HG02798 (cell line): ENCODE measurements around the gene ACADL.
"Not testable (repeated sequence)": the region's sequence is repeated elsewhere in the genome, so short reads cannot be mapped to it uniquely, and the experiment has no call there.

Experiments
- ATAC-seq: cut with Tn5 transposase; IDR thresholded peaks from one replicate; pipeline ENCODE4 v1.9.1; 2021; ENCODE audit warnings: mild to moderate bottlenecking; ENCODE audit not compliant: unreplicated experiment, poor library complexity

The ACADL gene

DNA sequence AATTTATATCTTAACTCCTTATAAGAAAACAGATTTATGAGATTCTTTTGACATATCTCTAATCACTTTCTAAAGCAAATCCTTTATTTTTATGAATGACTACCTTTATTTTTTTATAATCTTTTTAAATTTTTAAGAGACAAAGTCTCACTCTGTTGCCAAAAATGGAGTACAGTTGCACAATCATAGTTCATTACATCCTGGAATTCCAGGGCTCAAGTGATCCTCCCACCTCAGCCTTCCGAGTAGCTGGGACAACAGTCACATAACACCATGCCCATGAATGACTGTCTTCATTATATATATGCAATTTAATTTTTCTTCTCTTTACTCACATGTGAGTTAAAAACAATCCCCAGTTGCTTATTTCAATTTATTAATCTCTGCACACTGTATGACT is 21.7 kb downstream of the ACADL start:
- no peak for ATAC-seq

DNA sequence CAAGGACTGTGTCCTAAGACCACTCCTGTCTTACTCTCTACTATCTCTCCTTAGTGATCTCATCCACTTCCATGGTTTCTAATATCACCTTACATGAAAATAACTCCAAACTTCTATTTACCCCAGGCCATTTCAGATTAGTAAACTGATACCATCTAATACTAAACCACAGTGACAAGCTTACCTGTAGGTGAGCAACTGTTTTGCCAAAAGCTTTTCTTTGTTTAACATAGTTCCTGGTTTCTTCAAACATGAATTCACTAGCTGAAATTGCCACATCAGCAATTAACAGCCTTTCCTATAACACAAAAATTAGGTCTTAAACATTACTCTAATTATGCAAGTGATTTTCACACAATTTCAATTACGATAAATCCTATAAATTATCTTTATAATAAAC is 22.1 kb downstream of the ACADL start:
- ATAC-seq = no peak

DNA sequence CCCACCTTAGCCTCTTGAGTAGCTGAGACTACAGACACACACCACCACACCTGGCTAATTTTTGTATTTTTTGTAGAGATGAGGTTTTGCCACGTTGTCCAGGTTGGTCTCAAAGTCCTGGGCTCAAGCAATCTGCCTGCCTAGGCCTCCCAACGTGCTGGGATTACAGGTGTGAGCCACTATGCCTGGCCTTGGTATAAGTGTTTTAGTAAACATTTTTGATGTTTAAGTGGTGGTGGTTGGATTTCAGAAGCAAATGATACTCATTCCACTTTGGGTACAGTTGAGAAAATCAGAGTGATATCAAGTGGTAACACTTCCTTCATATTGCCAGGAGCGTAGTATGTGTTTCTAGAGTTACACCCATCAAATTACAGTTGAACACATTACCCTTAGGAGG is 25.4 kb downstream of the ACADL start:
- ATAC-seq = no peak

DNA sequence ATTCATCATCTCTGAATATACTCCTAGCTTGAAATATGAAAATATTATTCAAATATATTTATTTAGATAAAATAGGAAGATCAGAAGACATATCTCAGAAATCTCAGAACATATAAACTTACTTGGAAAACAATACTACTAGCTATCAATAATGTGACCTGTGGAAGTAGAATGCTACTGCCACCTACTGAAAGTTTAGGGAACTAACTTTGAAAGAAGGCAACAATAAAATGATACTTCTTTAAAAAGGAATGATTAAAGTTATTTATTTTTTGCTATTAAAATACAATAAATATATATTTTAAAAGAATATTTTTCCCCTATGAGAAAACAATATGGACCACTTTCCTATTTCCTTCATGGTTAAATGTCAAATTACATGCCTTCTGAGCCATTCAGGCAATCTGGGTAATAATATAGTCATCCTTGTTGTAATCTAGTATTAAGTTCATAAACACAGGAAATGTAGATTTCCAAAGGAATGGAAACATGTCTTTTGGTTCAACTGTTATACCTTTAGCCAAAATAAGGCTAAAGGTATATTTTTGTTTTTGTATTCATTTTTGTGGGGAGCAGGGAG is 26.0 kb downstream of the ACADL start:
- peak; percentile 43 for ATAC-seq

DNA sequence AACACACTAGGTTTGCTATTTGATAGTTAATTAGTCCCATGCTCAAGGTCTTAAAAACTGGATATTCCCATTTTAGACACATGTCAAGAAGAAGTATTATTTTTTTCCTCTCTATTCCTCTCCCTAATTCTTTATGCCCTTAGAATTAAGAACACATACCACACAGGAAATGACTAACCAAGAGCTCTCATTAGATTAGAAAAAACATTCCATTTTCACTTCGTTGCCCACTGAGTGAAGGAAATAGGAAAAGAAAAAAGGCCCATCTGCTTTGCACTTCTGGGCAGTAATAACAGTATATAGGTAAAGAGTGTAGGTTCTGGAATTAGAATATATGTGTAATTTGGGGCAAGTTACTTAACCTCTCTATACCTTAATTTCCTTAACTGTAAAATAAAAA is 26.9 kb downstream of the ACADL start:
- ATAC-seq = no peak

DNA sequence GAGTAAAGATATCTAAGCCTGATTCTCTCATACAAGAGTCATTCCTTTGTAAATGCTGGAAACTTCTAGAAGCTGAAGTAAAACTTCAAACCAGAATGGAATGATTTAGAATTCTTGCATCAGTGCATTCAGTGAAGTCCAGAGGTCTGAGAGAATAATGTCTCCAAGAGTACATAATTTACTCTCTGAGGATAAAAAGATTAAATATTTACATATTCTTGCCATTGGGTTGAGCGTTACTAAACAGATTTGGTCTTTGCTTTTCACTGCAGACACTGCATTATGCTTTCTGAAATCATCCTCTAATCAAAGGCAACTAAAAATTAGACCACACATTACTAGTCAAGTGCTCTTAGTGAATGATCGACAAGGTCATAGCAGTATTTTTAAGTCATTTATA is 27.5 kb downstream of the ACADL start:
- no peak for ATAC-seq

DNA sequence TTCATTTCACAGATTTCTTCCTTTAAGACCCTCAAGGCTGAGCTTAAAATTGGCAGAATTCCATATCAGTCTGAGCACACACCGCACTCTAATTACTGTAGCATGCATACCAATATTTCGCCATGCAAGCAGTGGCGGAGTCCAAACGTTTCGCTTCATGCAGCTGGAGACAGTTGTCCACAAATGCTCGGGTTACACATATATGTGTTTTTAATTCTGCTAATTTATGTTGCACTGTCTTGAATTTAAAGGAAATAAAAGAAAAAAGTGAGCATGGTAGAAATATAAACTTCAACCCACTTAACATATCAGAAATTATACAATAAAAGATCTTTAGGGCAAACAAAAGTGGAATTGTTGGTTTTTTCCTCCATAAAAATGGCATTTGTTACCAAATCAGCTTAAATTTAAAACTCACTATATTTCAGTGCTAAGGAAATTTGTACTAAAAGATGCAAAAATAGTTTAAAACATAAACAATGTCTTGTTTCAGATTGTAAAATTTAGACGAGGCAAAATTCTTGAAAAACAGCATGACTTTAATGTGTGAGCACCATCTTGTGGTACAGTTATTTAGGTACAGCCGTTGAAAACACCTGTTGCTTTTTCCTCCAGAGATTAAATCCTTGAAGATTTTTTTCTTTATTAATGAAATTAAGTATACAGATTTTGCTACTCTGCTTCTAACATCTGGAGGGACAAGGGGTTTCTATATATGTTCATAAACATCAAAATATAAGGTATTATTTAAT is 30.0 kb downstream of the ACADL start:
- ATAC-seq = peak; percentile 45

DNA sequence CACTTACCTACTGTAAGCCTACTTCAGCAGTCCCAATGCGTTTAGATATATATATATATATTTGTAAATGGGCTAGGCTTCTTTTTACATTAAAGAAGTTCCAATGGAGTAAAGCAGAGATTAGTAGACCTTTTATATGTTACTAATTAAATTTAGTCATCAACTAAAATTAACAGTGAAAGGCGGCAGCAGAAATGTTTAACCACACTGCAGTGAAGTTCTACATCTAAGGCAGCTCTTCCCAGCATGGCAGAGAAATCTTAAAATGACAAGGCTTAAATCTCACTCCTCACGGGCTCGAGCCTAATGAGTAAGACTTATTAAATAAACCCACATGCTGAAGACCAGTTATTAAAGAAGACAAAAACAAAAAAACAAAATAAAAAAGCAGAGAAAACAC is 34.9 kb downstream of the ACADL start:
- no peak for ATAC-seq

DNA sequence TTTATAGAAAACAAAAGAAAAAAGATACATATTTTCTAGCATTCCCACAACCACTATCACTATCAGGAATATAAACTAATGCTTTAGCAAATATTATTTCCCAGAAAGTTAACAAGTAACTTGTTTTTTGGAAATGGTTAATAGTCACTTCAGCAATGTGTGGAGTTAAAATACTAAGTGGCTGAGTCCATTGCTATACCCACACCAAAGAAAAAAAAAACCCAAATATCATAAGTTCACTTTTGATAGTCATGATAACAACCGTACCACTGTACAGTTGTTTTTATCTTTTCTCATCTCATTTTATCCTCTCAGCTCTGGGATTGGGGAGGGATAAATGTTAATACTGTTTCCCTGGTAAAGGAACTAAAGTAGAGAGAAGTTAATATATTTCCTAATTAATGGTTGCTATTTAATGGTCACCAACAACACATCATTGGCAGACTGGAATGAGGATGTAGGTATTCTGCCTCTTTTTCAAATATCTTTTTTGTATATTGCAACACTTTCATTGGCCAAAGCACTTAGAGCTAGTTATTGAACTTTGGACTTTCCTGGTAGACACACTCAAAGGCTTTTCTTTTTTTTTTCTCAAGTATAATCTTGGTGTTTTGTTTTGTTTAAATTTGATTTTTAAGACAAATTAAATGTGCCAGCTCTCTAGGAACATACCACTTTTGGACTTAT is 35.7 kb downstream of the ACADL start:
- ATAC-seq = no peak

DNA sequence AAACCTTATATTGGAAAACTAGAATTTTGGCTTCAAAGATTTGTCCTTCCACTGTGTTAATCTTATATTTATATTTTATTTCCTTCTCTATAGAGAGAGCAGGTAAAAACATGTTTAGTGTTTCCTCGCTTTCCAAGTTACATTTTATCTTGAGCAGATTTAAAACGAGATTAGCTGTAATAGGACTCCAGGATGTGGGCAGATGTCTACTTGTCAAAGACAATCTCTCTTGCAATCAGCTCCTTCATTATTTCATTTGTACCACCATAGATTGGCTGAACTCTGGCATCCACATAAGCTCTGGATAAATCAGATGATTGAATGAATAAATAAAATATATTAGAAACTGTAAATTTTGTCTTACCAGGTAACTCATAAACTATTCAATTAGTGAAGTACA is 36.5 kb downstream of the ACADL start:
- no peak for ATAC-seq

DNA sequence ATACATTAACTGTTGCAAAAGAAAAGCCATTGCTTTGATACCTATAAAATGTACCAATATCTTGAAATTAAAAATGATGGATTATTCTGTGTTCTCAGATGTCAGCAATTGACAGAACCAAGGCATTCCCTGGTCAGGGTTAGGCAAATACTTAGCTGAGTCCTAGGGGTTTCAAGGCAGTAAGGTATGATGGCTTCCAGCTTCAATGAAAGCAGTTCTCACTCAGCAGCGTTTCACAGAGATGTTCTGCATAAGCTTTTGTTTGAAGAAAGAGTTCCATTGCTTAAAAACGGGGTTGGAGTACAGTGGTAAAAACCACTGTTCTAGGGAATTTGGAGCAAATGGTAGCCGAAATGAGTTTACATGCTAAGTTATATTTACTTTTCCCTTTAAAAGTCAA is 37.1 kb downstream of the ACADL start:
- ATAC-seq = no peak

DNA sequence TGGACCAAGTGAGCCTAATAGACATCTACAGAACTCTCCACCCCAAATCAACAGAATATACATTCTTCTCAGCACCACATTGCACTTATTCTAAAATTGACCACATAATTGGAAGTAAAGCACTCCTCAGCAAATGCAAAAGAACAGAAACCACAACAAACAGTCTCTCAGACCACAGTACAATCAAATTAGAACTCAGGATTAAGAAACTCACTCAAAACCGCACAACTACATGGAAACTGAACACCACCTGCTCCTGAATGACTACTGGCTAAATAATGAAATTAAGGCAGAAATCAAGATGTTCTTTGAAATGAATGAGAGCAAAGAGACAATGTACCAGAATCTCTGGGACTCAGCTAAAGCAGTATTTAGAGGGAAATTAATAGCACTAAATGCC is 41.3 kb downstream of the ACADL start:
- not testable (repeated sequence) for ATAC-seq

DNA sequence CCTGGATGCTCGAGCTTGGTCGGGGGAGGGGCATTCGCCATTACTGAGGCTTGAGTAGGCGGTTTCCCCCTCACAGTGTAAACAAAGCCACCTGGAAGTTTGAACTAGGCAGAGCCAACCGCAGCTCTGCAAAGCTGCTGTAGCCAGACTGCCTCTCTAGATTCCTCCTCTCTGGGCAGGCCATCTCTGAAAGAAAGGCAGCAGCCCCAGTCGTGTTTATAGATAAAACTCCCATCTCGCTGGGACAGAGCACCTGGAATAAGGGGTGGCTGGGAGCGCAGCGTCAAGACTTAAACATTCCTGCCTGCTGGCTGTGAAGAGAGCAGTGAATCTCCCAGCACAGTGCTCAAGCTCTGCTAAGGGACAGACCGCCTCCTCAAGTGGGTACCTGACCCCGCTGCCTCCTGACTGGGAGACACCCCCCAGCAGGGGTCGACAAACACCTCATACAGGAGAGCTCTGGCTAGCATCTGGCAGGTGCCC is 43.6 kb downstream of the ACADL start:
- not testable (repeated sequence) for ATAC-seq

DNA sequence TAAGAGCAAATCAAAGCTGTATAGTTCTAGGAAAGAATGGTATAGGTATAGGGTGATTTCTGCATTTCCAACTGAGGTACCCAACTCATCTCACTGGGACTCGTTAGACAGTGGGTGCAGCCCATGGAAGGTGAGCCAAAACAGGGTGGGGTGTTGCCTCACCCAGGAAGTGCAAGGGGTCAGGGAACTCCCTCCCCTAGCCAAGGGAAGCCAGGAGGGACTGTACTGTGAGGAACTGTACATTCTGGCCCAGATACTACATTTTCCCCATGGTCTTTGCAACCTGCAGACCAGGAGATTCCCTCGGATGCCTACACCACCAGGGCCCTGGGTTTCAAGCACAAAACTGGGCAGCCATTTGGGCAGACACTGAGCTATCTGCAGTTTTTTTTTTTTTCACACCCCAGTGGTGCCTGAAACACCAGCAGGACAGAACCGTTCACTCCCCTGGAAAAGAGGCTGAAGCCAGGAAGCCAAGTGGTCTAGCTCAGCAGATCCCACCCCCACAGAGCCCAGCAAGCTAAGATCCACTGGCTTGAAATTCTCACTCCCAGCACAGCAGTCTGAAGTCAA is 44.1 kb downstream of the ACADL start:
- not testable (repeated sequence) for ATAC-seq

DNA sequence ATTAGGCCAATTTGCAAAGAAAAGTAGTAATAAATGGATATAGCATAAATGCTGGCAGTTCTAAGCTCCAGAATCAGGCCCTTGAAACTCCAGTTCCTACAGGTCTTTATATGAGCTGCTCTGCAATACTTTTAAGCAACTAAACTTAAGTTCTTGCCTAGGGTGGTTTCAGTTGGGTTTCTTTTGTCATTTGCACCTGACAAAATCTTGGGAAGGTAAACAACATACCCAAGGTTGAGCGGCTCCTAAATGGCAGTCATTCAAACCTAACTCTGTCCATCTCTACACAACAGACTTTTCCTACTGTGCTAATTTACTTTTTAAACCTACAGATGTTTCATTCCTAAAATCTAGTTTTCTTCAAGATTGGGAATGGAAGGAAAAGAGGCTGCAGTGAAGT is 44.8 kb downstream of the ACADL start:
- no peak for ATAC-seq

DNA sequence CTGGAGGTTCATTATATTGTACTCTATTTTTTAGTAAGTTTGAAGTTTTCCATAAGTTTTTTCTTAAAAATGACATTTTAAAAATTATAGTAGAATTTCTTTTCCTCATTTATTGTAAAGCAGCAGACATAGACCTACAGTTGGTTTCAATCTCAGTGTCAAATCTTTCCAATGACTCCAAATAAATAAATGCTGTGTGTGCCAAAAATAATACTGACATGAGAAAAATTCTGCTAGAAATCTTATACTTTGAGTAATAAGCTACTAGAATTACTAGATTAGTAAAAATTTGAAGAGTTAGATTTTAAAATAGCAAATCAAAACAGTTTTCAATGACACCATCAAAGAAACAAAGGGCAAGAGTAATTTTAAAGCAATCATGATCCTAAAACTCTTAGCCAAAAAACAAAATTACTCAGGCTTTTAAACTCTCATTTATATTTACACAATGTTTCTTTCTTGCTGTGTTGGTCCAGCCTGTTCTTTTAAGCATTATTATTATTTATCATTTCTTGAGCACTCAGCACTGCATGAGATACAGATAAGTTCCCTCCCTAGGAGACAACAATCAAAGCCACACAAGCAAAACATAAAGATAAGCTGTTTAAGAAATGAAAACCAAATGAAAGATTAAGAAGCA is 45.8 kb downstream of the ACADL start:
- no peak for ATAC-seq

DNA sequence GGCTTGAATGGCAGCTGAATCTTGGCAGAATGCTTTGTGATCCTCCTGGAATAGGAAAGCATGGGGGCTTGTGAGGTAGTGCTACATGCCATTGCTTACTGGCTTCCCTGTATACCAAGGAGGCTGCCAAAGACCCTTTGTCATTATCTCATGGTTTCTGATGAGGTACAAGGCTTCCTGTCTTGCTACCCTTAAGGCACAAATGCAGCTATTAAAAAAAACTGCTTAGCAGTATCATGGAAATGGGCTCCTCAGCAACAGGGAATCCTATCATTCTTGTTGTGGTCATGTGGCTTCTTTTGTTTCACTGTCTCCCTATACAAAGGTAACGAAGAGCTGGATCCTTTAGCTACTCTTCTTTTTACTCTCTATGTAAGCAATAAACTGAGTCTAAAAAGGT is 47.5 kb downstream of the ACADL start:
- no peak for ATAC-seq

DNA sequence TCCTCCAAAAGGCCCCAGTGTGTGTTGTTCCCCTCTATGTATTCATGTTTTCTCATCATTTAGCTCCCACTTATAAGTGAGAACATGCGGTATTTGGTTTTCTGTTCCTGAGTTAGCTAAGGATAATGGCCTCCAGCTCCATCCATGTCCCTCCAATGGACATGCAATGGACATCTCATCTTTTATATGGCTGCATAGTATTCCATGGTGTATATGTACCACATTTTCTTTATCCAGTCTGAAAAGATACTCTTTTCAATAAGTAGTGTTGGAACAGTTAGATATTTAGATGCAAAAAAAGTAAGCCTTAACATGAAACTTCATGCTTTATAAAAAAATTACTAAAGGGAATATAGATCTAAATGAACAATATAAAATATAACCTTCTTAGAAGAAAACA is 48.1 kb downstream of the ACADL start:
- not testable (repeated sequence) for ATAC-seq

DNA sequence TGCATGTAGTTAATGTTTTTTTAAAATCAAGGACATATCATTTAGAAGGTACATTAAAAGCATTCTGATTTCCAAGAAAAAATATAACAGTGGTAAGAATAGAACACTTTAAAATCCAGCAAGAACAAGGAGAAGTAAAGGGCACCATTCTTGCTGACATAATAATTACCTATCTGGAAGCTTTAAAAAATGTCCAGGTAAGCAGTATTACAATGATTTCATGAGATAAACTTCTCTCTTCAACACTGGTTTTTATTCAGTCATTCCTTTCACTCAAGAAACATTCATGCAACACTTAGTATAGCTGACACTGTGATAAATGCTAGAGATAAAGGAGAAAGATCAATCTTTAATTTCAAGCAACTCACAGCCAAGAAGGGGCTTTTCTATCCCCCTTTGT is 51.2 kb downstream of the ACADL start:
- no peak for ATAC-seq

DNA sequence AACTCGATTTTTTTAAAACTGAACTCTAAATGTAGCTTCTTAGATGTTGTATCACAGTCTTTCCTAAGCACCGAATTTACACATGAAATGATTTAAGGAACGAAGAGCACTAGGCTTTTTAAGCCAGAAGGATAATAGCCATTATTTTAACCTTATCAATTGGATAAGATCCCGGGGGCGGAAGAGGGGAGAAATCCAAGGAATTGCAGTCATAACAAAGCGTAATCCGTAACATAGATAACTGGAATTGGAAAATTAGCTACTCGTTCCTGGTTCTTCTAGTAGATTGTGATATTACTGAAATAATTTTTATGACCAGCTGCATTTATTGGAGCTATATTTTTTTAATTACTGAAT is 53.0 kb downstream of the ACADL start:
- ATAC-seq = no peak
